Omental fat pad (tissue), 4 donors: Measurements from ENCODE around the gene CDK8. TPM values are rescaled to one million over a fixed set of nuclear protein-coding genes. Genes with fewer than 3 reads are reported as not detected.

ENCODE experiments used
- ATAC-seq: fragments of 150-250 bp; one replicate; pipeline ENCODE4 v1.9.1; 2016; ENCODE audit warnings: mild to moderate bottlenecking, moderate library complexity; ENCODE audit not compliant: low FRiP score
- DNase-seq: peaks from one replicate; pipeline ENCODE4 v3.0.0-alpha.2; 2019; ENCODE audit warnings: low spot score
- CTCF ChIP-seq, 3 donors: fragments of 450-650 bp; IDR thresholded peaks; one replicate each; pipeline ENCODE4 v1.5.1; 2016 to 2017; ENCODE audit warnings: antibody characterized with exemption in 3 of 3, mild to moderate bottlenecking in 3 of 3, moderate library complexity in 2 of 3
- total RNA-seq, 4 donors: library from RNA; depleted of rRNA; stranded (reverse); fragments of >200 nt; gene quantifications; one replicate each; pipeline ENCODE4 v1.1.0, GENCODE V29; 2016

The CDK8 gene
- total RNA-seq, 4 donors from 2014 or later, result 11.7 to 16.6 (median 13.0) TPM

- DNase-seq, result no peak
- no peak for TF ChIP-seq CTCF (IDR thresholded peaks at IDR 0.05)
- ATAC-seq, result no peak
Measured at GRCh38 chr13:26295812-26296211, 41.9 kb downstream of the CDK8 start.

- no peak for TF ChIP-seq CTCF (IDR thresholded peaks at IDR 0.05)
- DNase-seq, result no peak
- no peak for ATAC-seq
Measured at GRCh38 chr13:26299168-26299750, 45.3 kb downstream of the CDK8 start.

GRCh38 chr13:26300140-26300539, 46.2 kb downstream of the CDK8 start:
- no peak for DNase-seq
- no peak for ATAC-seq
- TF ChIP-seq CTCF (IDR thresholded peaks at IDR 0.05), result no peak

- DNase-seq, result no peak
- ATAC-seq, result no peak
- TF ChIP-seq CTCF (IDR thresholded peaks at IDR 0.05), result no peak
Measured at GRCh38 chr13:26305676-26306075, 51.7 kb downstream of the CDK8 start.

GRCh38 chr13:26307701-26308100, 53.8 kb downstream of the CDK8 start:
- TF ChIP-seq CTCF (IDR thresholded peaks at IDR 0.05), result no peak
- no peak for DNase-seq
- no peak for ATAC-seq

- TF ChIP-seq CTCF (IDR thresholded peaks at IDR 0.05), result no peak
- no peak for DNase-seq
- ATAC-seq, result no peak
Measured at GRCh38 chr13:26308250-26308649, 54.3 kb downstream of the CDK8 start.

GRCh38 chr13:26308836-26309235, 54.9 kb downstream of the CDK8 start:
- DNase-seq (no peak), ATAC-seq (no peak)
- TF ChIP-seq CTCF (IDR thresholded peaks at IDR 0.05), result no peak
